ENCODE measurements around the gene BRSK2. TPM values are rescaled to one million over a fixed set of nuclear protein-coding genes. Genes with fewer than 3 reads are reported as not detected.

Gene BRSK2
- total and polyA plus RNA-seq, 2 of the 4 experiments (the other 2 are of a cell fraction), result 0.18 to 0.62 TPM

GRCh38 chr11:1487851-1488574, 98.3 kb downstream of the BRSK2 start:
- H2BK20ac ChIP-seq (ENCODE audit: low read depth, low read length), result no peak overlapping the region
- H2BK5ac ChIP-seq (ENCODE audit: low read depth, low read length, poor library complexity, severe bottlenecking), result no peak overlapping the region
- H4K8ac ChIP-seq (ENCODE audit: low read depth in 2 of 2, low read length in 2 of 2), result no peak overlapping the region
- no peak overlapping the region for H3K14ac ChIP-seq (replicated peaks; ENCODE audit: low read depth, low read length)
- H3K79me1 ChIP-seq (ENCODE audit: low read depth in 1 of 2, low read length in 2 of 2), result peaks cover 30 to 80% of the 10 kb centered on the region in 2 experiments
- no peak overlapping the region for H2BK120ac ChIP-seq (ENCODE audit: low read depth, low read length)
- no peak overlapping the region for H2AFZ ChIP-seq (replicated peaks; ENCODE audit: low read length, poor library complexity)
- no peak overlapping the region for H3K4me2 ChIP-seq (ENCODE audit: low read depth, low read length)
- peaks cover 2% of the 10 kb centered on the region; the same call in 1 of the 2 replicates for H3K4me1 ChIP-seq (ENCODE audit: control insufficient read depth, insufficient read depth, low read length)
- no peak overlapping the region for H3K4me3 ChIP-seq (ENCODE audit: insufficient read depth, low read depth, low read length)
- H4K91ac ChIP-seq (ENCODE audit: insufficient read depth, low read depth, low read length), result no peak overlapping the region
- intact Hi-C loops (cut with micrococcal nuclease), result no loop called here
- peaks cover 15% of the 10 kb centered on the region for H3K9me1 ChIP-seq (ENCODE audit: insufficient read depth, low read length)
- no peak overlapping the region for H4K5ac ChIP-seq (ENCODE audit: low read depth, low read length)
- CTCF ChIA-PET, result no interaction called here
- WGBS, 2 experiments (ENCODE audit: extremely low coverage in 2 of 2, insufficient read length in 1 of 2), result 93% methylated on average over 15 of the region's 23 CpGs; no CpG with 5 or more reads in 1 of the 2 experiments
- no peak for DNase-seq
- no peak overlapping the region for H2AK5ac ChIP-seq (ENCODE audit: low read depth, low read length)
- H3K9ac ChIP-seq (ENCODE audit: low read depth, low read length), result no peak overlapping the region
- TF ChIP-seq SMC3 (IDR thresholded peaks at IDR 0.05; ENCODE audit: low read depth, low read length), result no peak
- TF ChIP-seq MAFK (IDR thresholded peaks at IDR 0.05; ENCODE audit: low read depth, low read length), result no peak
- TF ChIP-seq RAD21 (IDR thresholded peaks at IDR 0.05; ENCODE audit: low read length), result no peak
- TF ChIP-seq CHD1 (IDR thresholded peaks at IDR 0.05; ENCODE audit: low read depth, low read length), result no peak
- no peak for TF ChIP-seq MXI1 (IDR thresholded peaks at IDR 0.05; ENCODE audit: borderline replicate concordance, low read depth, low read length)
- no peak for TF ChIP-seq RFX5 (IDR thresholded peaks at IDR 0.05; ENCODE audit: low read depth, low read length)
- TF ChIP-seq MAZ (IDR thresholded peaks at IDR 0.05; ENCODE audit: borderline replicate concordance, low read depth, low read length), result no peak
- no peak for TF ChIP-seq RCOR1 (IDR thresholded peaks at IDR 0.05; ENCODE audit: insufficient replicate concordance, low read length)
- no peak for TF ChIP-seq POLR2A (IDR thresholded peaks at IDR 0.05; ENCODE audit: low read depth, low read length)
- no peak for TF ChIP-seq FOS (IDR thresholded peaks at IDR 0.05; ENCODE audit: low read depth, low read length)
- no peak; the same call in 1 of the 2 replicates for ATAC-seq (ENCODE audit: low read depth)
- H3K27me3 ChIP-seq (ENCODE audit: control insufficient read depth, insufficient read depth, low read length), result no peaks in the 10 kb centered on the region
- H3K27ac ChIP-seq (ENCODE audit: insufficient read depth, low read length), result no peak overlapping the region
- in situ Hi-C loops (cut with MboI; ENCODE audit: low sequenced_read_pairs), result no loop called here
- no peaks in the 10 kb centered on the region for H3K9me3 ChIP-seq (ENCODE audit: control insufficient read depth, insufficient read depth, low read length)
- POLR2A ChIA-PET (ENCODE audit: unreplicated experiment), result no interaction called here
- no peak overlapping the region for H3K56ac ChIP-seq (ENCODE audit: extremely low read depth, insufficient read depth, low read length)
- H3K23ac ChIP-seq (ENCODE audit: low read depth, low read length), result no peak overlapping the region
- no peaks in the 10 kb centered on the region for H3K36me3 ChIP-seq (ENCODE audit: control insufficient read depth, insufficient read depth, low read length)
- no TSS peak for BruUV-seq (replicated peaks)
- no peak overlapping the region for H2BK15ac ChIP-seq (ENCODE audit: low read depth, low read length)
- H4K20me1 ChIP-seq (ENCODE audit: insufficient read depth, low read length), result peaks cover 92% of the 10 kb centered on the region
- dilution Hi-C loops (cut with HindIII; ENCODE audit: low sequenced_read_pairs, unreplicated experiment), result no loop called here
- H2AK9ac ChIP-seq (replicated peaks; ENCODE audit: low read depth, low read length, poor library complexity), result no peak overlapping the region
- no peak overlapping the region for H3K4ac ChIP-seq (ENCODE audit: low read depth, low read length)
- no peak overlapping the region for H3K18ac ChIP-seq (ENCODE audit: low read depth, low read length)

Data from IMR-90 (cell line).